ENCODE data around the gene AHRR. TPM values are rescaled to one million over a fixed set of nuclear protein-coding genes. Genes with fewer than 3 reads are reported as not detected.
"Not testable (repeated sequence)": the region's sequence is repeated elsewhere in the genome, so short reads cannot be mapped to it uniquely, and the experiment has no call there.

Gene AHRR
- total and polyA plus RNA-seq, 2 experiments from 2014 or later = 0.27 to 1.8 TPM

DNA sequence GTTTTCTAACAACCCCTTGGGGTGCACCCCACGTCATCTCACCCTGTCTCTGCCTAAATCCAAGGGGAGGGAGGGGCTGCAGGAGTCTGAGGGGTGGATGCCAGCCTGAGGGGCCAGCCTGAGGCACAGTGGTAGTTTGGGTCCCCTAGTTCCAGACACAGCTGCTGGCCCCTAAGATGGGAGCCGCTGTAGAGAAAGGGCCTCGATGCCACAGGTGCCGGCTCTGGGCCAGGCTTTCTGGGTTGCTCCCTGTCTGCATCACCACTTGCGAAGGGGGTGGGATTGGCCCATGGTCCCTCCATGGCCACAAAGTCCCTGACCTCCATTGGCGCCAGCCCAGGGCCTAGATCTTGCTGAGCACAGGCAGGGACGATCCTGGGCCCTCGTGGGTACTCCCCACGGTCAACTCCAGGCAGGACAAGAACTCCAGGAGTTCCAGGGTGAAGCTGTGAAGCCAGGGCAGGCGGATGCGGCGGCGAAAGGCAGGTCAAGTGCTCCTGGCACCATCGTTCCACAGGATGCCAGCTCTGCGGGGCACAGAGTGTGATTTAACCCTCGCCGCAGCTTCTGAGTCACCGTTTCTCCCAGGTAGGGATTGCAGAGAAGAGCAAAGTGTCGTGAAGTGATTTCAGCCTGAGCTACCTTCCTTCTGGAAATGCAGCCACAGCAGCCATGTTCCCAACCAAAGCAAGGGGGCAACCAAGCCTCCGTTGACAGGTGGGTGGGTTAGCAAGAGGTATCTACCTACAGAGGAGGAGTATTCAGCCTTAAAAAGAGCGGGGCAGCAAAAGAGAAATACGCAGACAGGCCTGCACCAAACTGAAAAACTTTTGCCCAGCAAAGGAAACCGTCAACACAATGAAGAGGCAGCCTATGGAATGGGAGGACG is 79.9 kb downstream of the AHRR start:
- Histone ChIP-seq H3K9me2 (ENCODE audit: insufficient read depth) (0 out of 2 replicates have a peak, but pooled peaks cover 4% of the 10 kb centered on the region), H3K4me1 (ENCODE audit: insufficient read depth) (peaks cover 6% of the 10 kb centered on the region; the same call in 1 of the 2 replicates), H4K20me1 (replicated peaks; ENCODE audit: insufficient read depth) (no peaks in the 10 kb centered on the region), H3K27me3 (ENCODE audit: insufficient read depth) (no peaks in the 10 kb centered on the region), H3K79me2 (replicated peaks; ENCODE audit: insufficient read depth) (no peaks in the 10 kb centered on the region), H2AFZ (no peak overlapping the region), H3K27ac (ENCODE audit: low read depth) (no peak overlapping the region), H3F3A (replicated peaks; ENCODE audit: low read depth) (no peaks in the 10 kb centered on the region), H3K36me3 (ENCODE audit: insufficient read depth) (no peaks in the 10 kb centered on the region), H3K4me3 (no peak overlapping the region), H3K4me2 (no peak overlapping the region)
- H3K27ac Mint-ChIP-seq = no peak overlapping the region
- no peak overlapping the region for H3K4me3 Mint-ChIP-seq
- ATAC-seq (no peak), DNase-seq (ENCODE audit: low spot score) (no peak)
- H3K9me3 Mint-ChIP-seq = 0 out of 3 replicates have a peak, but pooled peaks cover 3% of the 10 kb centered on the region
- H3K36me3 Mint-ChIP-seq (ENCODE audit: low read depth) = no peaks in the 10 kb centered on the region
- peaks cover 16% of the 10 kb centered on the region for H3K4me1 Mint-ChIP-seq
- TF ChIP-seq ZNF114 (CRISPR knock-in tag; IDR thresholded peaks at IDR 0.05) (no peak), ZNF331 (CRISPR knock-in tag; IDR thresholded peaks at IDR 0.05; ENCODE audit: low read depth) (no peak), NANOG (IDR thresholded peaks at IDR 0.05; ENCODE audit: borderline replicate concordance) (no peak), REST (IDR thresholded peaks at IDR 0.05; ENCODE audit: unreplicated experiment) (no peak)
- H3K27me3 Mint-ChIP-seq (ENCODE audit: insufficient read depth, low read depth, poor library complexity) = peaks cover 19% of the 10 kb centered on the region

DNA sequence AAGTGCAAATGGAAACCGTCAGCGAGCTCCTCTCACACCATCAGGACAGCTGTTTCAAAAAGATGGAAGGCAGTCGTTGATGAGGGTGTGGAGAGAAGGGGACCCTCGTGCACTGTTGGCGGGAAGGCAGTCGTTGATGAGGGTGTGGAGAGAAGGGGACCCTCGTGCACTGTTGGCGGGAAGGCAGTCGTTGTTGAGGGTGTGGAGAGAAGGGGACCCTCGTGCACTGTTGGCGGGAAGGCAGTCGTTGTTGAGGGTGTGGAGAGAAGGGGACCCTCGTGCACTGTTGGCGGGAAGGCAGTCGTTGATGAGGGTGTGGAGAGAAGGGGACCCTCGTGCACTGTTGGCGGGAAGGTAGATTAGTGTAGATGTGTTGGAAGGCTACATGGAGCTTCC is 80.7 kb downstream of the AHRR start:
- H3K4me2 ChIP-seq; H3K27ac Mint-ChIP-seq; H3K4me3 ChIP-seq; H3K4me1 ChIP-seq (ENCODE audit: insufficient read depth); H4K20me1 ChIP-seq (replicated peaks; ENCODE audit: insufficient read depth); H2AFZ ChIP-seq; H3K27ac ChIP-seq (ENCODE audit: low read depth); H3F3A ChIP-seq (replicated peaks; ENCODE audit: low read depth); H3K27me3 ChIP-seq (ENCODE audit: insufficient read depth); DNase-seq (ENCODE audit: low spot score); H3K9me2 ChIP-seq (ENCODE audit: insufficient read depth); H3K4me3 Mint-ChIP-seq; H3K36me3 Mint-ChIP-seq (ENCODE audit: low read depth); H3K79me2 ChIP-seq (replicated peaks; ENCODE audit: insufficient read depth); H3K36me3 ChIP-seq (ENCODE audit: insufficient read depth); ATAC-seq; H3K9me3 Mint-ChIP-seq: not testable (repeated sequence)
- Mint-ChIP-seq H3K4me1 (peaks cover 16% of the 10 kb centered on the region), H3K27me3 (ENCODE audit: insufficient read depth, low read depth, poor library complexity) (peaks cover 19% of the 10 kb centered on the region)
